SHP77 treated with DMSO at 0.1 percent for 48 hours (cell line): ENCODE data around the gene OR5C1.
"Not testable (repeated sequence)": the region's sequence is repeated elsewhere in the genome, so short reads cannot be mapped to it uniquely, and the experiment has no call there.

ENCODE experiments used
- DNase-seq: peaks from one replicate; lab custom pipeline; 2025; lab: John Stamatoyannopoulos, UW

OR5C1 gene

GRCh38 chr9:122788831-122789230 is at the start of gene OR5C1:
TSS of gene OR5C1 (plus strand) at chr9:122788933. CDS start at chr9:122788933, 0 bp downstream.
- DNase-seq: no peak

GRCh38 chr9:122742003-122742402 is 46.7 kb upstream of the OR5C1 start, which contains the start of gene OR1L6:
TSS of gene OR1L6 (plus strand) at chr9:122742303. CDS start at chr9:122749848, 7,545 bp downstream.
- no peak for DNase-seq

- DNase-seq: no peak
Observed at GRCh38 chr9:122754825-122755224, 33.9 kb upstream of the OR5C1 start.

- DNase-seq: no peak
Observed at GRCh38 chr9:122767817-122768216, 20.9 kb upstream of the OR5C1 start.

GRCh38 chr9:122777052-122777451 is 11.7 kb upstream of the OR5C1 start:
- no peak for DNase-seq

DNA sequence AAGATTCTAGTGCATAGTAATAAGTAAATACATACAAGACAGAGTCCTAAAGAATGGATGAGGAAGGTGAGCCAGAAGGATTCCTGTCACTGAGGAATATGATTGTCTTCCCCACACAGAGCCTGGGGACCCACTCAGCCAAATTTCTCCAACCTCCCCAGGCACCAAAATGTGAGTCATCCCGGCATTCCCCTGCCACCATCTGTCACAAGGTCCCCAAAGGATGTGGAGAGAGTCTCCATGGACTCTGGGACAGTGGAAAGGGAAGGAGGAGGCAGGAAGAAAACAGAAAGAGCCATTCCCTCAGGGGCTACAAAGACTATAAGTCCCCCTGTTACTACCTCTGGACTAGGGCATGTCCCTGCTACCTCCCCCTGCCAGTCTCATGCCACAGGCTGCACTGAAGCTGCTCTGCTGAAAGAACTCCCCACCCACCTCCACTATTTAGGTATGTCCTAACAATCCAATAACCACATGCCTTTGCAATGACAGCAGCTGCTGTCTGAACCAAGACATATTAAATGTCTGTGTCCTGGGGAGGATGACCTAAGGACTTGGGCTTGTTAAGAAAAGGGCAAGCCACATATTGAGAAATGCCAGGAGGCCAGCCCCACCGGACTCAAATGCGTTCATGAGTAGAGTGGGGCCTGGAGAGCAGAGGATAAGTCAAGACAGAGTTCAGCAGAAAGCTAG is 10.7 kb upstream of the OR5C1 start:
- DNase-seq: no peak

DNA sequence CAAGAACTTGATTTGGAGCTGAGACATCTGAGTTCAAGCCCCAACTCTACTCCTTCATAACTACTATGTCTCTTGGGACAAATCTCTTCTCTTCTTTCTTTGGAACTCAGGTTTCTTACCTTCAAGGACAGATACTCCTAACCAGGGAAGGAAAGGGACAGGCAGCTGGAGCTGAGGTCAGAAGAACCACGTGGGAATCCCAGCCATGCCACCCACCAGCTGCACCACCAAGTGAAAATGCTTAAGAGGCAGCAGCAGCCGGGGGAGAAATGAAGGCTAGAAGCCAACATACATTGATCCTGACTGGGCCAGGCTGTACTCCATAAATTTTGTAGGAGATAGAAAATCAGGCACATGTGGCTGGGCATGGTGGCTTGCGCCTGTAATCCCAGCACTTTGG is 9.6 kb upstream of the OR5C1 start:
- DNase-seq: no peak

GRCh38 chr9:122780026-122780425 is 8.7 kb upstream of the OR5C1 start:
- no peak for DNase-seq

DNA sequence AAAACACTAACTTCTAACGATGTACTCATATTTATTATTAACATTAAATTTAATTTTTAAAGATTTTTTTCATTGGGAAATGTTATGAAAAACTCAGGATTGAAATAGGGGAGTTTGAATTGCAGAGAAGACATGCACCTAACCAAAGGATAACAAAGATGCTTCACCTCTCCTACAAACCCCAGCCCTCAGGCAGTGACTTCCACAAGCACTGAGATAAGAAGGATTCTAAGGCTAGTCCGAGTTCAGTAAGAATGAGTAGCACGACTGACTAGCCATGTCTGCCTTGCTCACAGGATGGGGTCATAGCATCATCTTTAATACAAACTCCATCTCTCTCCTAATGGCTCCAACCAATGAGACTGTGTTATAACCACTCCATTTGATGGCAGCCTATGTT is 7.1 kb upstream of the OR5C1 start:
- DNase-seq: no peak

DNA sequence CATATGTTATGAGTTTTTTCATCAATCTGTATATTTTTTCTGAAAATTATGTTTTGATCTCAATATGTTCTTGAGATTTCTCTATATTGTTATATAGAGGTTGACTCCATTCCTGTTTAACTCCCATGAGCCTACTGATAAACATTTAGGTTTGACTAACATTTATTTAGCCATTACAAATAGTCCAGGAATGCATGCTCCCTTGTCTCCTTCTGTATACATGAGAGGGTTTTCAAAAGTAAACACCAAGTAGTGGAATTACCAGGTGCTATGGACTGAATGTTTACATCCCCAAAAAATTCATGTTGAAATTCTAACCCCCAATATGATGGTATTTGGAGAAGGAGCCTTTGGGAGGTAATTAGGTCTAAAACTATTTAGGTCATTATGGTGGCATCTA is 3.5 kb upstream of the OR5C1 start:
- no peak for DNase-seq

DNA sequence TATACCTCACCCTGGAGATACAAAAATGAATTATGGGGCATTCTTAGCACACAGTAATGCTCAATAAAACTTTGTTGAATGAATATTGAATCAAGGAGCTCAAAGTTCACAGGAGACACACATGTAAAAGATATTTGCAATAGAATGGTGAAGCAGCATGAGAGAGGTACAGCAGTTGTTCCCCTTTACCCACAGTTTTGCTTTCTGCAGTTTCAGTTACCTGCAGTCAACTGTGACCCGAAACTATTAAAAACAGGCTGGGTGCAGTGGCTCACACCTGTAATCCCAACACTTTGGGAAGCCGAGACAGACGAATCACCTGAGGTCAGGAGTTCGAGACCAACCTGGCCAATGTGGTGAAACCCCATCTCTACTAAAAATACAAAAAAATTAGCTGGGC is 2.4 kb upstream of the OR5C1 start:
- no peak for DNase-seq

- no peak for DNase-seq
Observed at GRCh38 chr9:122789256-122790046, 718 bp downstream of the OR5C1 start.

- no peak for DNase-seq
Observed at GRCh38 chr9:122791872-122792669, 3.3 kb downstream of the OR5C1 start.

DNA sequence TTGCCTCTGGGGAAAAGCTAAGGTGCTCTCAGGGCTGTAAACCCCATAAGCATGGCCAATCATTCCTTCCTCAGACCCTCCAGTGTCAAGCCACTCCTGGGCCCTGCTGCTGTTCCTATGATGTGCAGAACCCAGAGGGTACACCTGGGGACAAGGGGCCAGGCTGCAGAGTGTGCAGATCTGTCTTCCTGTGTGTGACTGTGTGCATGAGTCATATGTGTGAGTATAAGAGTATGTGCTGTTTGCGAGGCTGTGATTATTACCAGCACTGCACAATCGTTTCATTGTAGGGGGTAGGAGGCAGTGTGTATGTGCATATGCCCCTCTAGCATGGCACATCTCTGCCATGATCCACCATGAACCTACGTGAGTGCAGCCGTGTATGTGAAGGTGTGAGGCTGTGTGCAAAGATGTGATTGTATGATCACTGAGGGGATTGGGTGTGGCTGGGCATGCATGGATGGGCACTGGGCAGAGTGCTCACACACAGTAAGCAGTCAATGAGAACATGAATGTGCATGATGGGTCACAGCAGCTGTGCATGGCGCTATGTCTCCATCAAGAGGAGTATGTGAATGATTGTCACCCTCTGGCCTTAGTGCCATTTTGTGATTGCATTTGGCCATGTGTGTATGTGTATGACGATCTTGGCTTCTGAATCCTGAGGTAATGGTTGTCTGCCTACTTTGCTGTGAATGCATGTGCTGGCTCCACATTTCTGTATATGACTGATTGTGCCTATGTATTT is 8.8 kb downstream of the OR5C1 start:
- DNase-seq: no peak

DNA sequence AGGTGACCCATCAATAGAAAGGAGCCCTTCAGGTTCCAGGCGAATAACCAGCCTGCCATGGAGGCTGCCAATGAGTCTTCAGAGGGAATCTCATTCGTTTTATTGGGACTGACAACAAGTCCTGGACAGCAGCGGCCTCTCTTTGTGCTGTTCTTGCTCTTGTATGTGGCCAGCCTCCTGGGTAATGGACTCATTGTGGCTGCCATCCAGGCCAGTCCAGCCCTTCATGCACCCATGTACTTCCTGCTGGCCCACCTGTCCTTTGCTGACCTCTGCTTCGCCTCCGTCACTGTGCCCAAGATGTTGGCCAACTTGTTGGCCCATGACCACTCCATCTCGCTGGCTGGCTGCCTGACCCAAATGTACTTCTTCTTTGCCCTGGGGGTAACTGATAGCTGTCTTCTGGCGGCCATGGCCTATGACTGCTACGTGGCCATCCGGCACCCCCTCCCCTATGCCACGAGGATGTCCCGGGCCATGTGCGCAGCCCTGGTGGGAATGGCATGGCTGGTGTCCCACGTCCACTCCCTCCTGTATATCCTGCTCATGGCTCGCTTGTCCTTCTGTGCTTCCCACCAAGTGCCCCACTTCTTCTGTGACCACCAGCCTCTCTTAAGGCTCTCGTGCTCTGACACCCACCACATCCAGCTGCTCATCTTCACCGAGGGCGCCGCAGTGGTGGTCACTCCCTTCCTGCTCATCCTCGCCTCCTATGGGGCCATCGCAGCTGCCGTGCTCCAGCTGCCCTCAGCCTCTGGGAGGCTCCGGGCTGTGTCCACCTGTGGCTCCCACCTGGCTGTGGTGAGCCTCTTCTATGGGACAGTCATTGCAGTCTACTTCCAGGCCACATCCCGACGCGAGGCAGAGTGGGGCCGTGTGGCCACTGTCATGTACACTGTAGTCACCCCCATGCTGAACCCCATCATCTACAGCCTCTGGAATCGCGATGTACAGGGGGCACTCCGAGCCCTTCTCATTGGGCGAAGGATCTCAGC is 11.6 kb downstream of the OR5C1 start, which contains the start of gene OR1K1:
Gene OR1K1 (plus strand): TSS at position 58 of the 995 bp plus-strand sequence. CDS start 0 bp downstream, at position 58.
- DNase-seq: no peak

- DNase-seq: no peak
Observed at GRCh38 chr9:122806661-122807060, 17.9 kb downstream of the OR5C1 start.

- DNase-seq: no peak
Observed at GRCh38 chr9:122807271-122807900, 18.7 kb downstream of the OR5C1 start.

- DNase-seq: no peak
Observed at GRCh38 chr9:122808141-122808540, 19.4 kb downstream of the OR5C1 start.

DNA sequence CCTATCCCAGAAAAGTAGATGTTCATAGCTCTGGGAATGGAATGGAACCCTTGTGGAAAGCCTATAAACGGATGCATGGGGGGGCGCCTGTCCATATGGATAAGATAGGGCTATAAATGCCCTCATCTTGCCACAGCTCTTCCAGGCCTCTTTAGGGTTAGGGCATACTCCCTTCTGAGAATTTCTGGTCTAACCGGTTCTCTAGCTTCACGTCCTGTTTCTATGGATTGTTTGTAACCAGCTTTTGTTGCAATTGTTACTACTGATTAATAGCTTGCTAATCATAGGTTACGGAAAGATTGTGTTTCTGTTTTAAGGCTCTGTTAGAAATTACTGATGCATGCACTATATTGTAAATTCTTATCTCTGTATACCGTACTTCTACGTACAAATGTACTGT is 20.5 kb downstream of the OR5C1 start:
- DNase-seq: not testable (repeated sequence)
